Thymus (tissue), 11 donors: Measurements from ENCODE around the gene NFKB2. TPM values are rescaled to one million over a fixed set of nuclear protein-coding genes. Genes with fewer than 3 reads are reported as not detected.

Source experiments
- DNase-seq, 9 donors: peaks; one replicate each; pipeline ENCODE4 v3.0.0-alpha.2; 2013; ENCODE audit warnings: low spot score in 9 of 9, low read depth in 6 of 9, missing footprints in 1 of 9
- H3K27ac ChIP-seq, 2 donors: one replicate each; pipeline ENCODE4 v1.5.1; 2013; ENCODE audit warnings: control low read depth in 1 of 2, low read depth in 1 of 2, low read length in 1 of 2, mild to moderate bottlenecking in 1 of 2, moderate library complexity in 1 of 2
- H3K27me3 ChIP-seq, 2 donors: one replicate each; pipeline ENCODE4 v1.5.1; 2013; ENCODE audit warnings: low read length in 1 of 2; ENCODE audit not compliant: control insufficient read depth in 2 of 2, insufficient read depth in 1 of 2
- H3K36me3 ChIP-seq, 2 donors: one replicate each; pipeline ENCODE4 v1.5.1; 2013; ENCODE audit warnings: low read length in 1 of 2, mild to moderate bottlenecking in 1 of 2, moderate library complexity in 1 of 2; ENCODE audit not compliant: control insufficient read depth in 2 of 2, insufficient read depth in 2 of 2
- H3K4me1 ChIP-seq, 2 donors: one replicate each; pipeline ENCODE4 v1.5.1; 2013; ENCODE audit warnings: low read length in 2 of 2; ENCODE audit not compliant: control insufficient read depth in 2 of 2, insufficient read depth in 2 of 2
- H3K4me3 ChIP-seq, 2 donors: one replicate each; pipeline ENCODE4 v1.5.1; 2013; ENCODE audit warnings: low read length in 2 of 2, control low read depth in 1 of 2, mild to moderate bottlenecking in 1 of 2
- H3K9me3 ChIP-seq, 2 donors: one replicate each; pipeline ENCODE4 v1.5.1; 2013; ENCODE audit warnings: low read length in 1 of 2, mild to moderate bottlenecking in 1 of 2; ENCODE audit not compliant: control insufficient read depth in 2 of 2, insufficient read depth in 1 of 2
- WGBS: extraction: QIAGEN DNeasy Blood & Tissue Kit; methylation state at CpG from one replicate; pipeline ENCODE4 v1.1.7; 2013; 5-methylcytosine and 5-hydroxymethylcytosine counted together
- polyA plus RNA-seq: library from polyadenylated mRNA; stranded (reverse); fragments of 200-250 nt; gene quantifications from one replicate; pipeline ENCODE4 v1.2.3, GENCODE V29; 2013
- total RNA-seq: library from RNA; stranded (reverse); fragments of 120-200 nt; gene quantifications from one replicate; pipeline ENCODE4 v1.2.4, GENCODE V29; 2013
- donor health status: healthy.

Gene NFKB2
- total and polyA plus RNA-seq, 2 donors = 35.6 to 37.8 TPM

- WGBS = 96% methylated on average over 19 of the region's 19 CpGs
These were observed 9.6 kb downstream of the NFKB2 start for GRCh38 chr10:102405108-102405571.

GRCh38 chr10:102405632-102406031, 10.1 kb downstream of the NFKB2 start:
- Histone ChIP-seq H3K4me1 (peaks cover 11 to 22% of the 10 kb centered on the region in 2 donors), H3K27me3 (peaks cover 35 to 52% of the 10 kb centered on the region in 2 donors), H3K9me3 (peaks cover 0 to 4% of the 10 kb centered on the region in 2 donors), H3K27ac (no peak overlapping the region), H3K4me3 (no peak overlapping the region), H3K36me3 (peaks cover 9 to 10% of the 10 kb centered on the region in 2 donors)
- no peak for DNase-seq
- 74% methylated on average over 6 of the region's 6 CpGs for WGBS

More at GRCh38 chr10:102405108-102405571, 9.6 kb downstream of the NFKB2 start:
- DNase-seq = no peak
- Histone ChIP-seq H3K27me3 (peaks cover 30 to 47% of the 10 kb centered on the region in 2 donors), H3K4me1 (peaks cover 7 to 18% of the 10 kb centered on the region in 2 donors), H3K27ac (no peak overlapping the region), H3K9me3 (peaks cover 0 to 2% of the 10 kb centered on the region in 2 donors), H3K36me3 (peaks cover 9 to 12% of the 10 kb centered on the region in 2 donors), H3K4me3 (no peak overlapping the region)

- 96% methylated on average over 2 of the region's 2 CpGs for WGBS
- Histone ChIP-seq H3K27me3 (peaks cover 46 to 63% of the 10 kb centered on the region in 2 donors), H3K4me3 (no peak overlapping the region), H3K9me3 (peaks cover 0 to 4% of the 10 kb centered on the region in 2 donors), H3K4me1 (peaks cover 11 to 34% of the 10 kb centered on the region in 2 donors), H3K27ac (no peak overlapping the region), H3K36me3 (peaks cover 0 to 2% of the 10 kb centered on the region in 2 donors)
- no peak for DNase-seq
These were observed 11.3 kb downstream of the NFKB2 start for GRCh38 chr10:102406815-102407214.

GRCh38 chr10:102407425-102408130, 12.1 kb downstream of the NFKB2 start:
- Histone ChIP-seq H3K9me3 (peaks cover 0 to 4% of the 10 kb centered on the region in 2 donors), H3K36me3 (no peaks in the 10 kb centered on the region), H3K4me3 (no peak overlapping the region), H3K4me1 (peaks cover 11 to 41% of the 10 kb centered on the region in 2 donors), H3K27ac (no peak overlapping the region), H3K27me3 (peaks cover 53 to 71% of the 10 kb centered on the region in 2 donors)
- DNase-seq = no peak
- 95% methylated on average over 13 of the region's 13 CpGs for WGBS

GRCh38 chr10:102408131-102408727, 12.7 kb downstream of the NFKB2 start:
- Histone ChIP-seq H3K27me3 (peaks cover 53 to 76% of the 10 kb centered on the region in 2 donors), H3K27ac (no peak overlapping the region)
- no peak for DNase-seq

GRCh38 chr10:102408728-102409603, 13.5 kb downstream of the NFKB2 start:
- peaks cover 0 to 4% of the 10 kb centered on the region in 2 donors for H3K9me3 ChIP-seq
- 1% methylated on average over 103 of the region's 103 CpGs for WGBS
- H3K4me3 ChIP-seq = peak overlapping the region; percentile 24 to 53
- peaks cover 53 to 81% of the 10 kb centered on the region in 2 donors for H3K27me3 ChIP-seq
- H3K4me1 ChIP-seq = peaks cover 19 to 53% of the 10 kb centered on the region in 2 donors
- peak in 6 of 9 donors; percentile 41 to 77 (median 56) for DNase-seq
- peak overlapping the region; percentile 9 to 32 for H3K27ac ChIP-seq
- no peaks in the 10 kb centered on the region for H3K36me3 ChIP-seq

More at GRCh38 chr10:102408131-102408727, 12.7 kb downstream of the NFKB2 start:
- Histone ChIP-seq H3K36me3 (no peaks in the 10 kb centered on the region), H3K9me3 (peaks cover 0 to 4% of the 10 kb centered on the region in 2 donors), H3K4me1 (peaks cover 15 to 47% of the 10 kb centered on the region in 2 donors), H3K4me3 (no peak overlapping the region)
- WGBS = 84% methylated on average over 14 of the region's 14 CpGs

GRCh38 chr10:102409604-102410428, 14.3 kb downstream of the NFKB2 start:
- Histone ChIP-seq H3K9me3 (peaks cover 0 to 4% of the 10 kb centered on the region in 2 donors), H3K27ac (peak overlapping the region; percentile 32 to 47), H3K4me1 (peaks cover 19 to 53% of the 10 kb centered on the region in 2 donors), H3K27me3 (peaks cover 54 to 90% of the 10 kb centered on the region in 2 donors), H3K4me3 (peak overlapping the region; percentile 32 to 53), H3K36me3 (no peaks in the 10 kb centered on the region)
- no peak for DNase-seq
- WGBS = 47% methylated on average over 24 of the region's 24 CpGs

GRCh38 chr10:102410429-102411073, 15.0 kb downstream of the NFKB2 start:
- peaks cover 56 to 90% of the 10 kb centered on the region in 2 donors for H3K27me3 ChIP-seq

More at GRCh38 chr10:102410429-102411073, 15.0 kb downstream of the NFKB2 start:
- DNase-seq = peak in 6 of 9 donors; percentile 42 to 81 (median 56)
- peaks cover 19 to 53% of the 10 kb centered on the region in 2 donors for H3K4me1 ChIP-seq
- WGBS = 2% methylated on average over 48 of the region's 48 CpGs
- peak overlapping the region; percentile 30 to 32 for H3K4me3 ChIP-seq
- peak overlapping the region in 1 of 2 donors; percentile 46 for H3K27ac ChIP-seq
- no peaks in the 10 kb centered on the region for H3K36me3 ChIP-seq
- H3K9me3 ChIP-seq = peaks cover 0 to 4% of the 10 kb centered on the region in 2 donors
